SIG-M5 treated with dmso at 0.1 percent for 504 hours (cell line): ENCODE data around the gene TMEM185A.
"Not testable (repeated sequence)": the region's sequence is repeated elsewhere in the genome, so short reads cannot be mapped to it uniquely, and the experiment has no call there.

Source experiments
- DNase-seq: peaks from one replicate; lab custom pipeline; 2025; ENCODE audit not compliant: unreplicated experiment; lab: John Stamatoyannopoulos, UW

TMEM185A gene

GRCh38 chrX:149631234-149632165, at the start of gene TMEM185A:
TMEM185A (minus strand) TSS chrX:149631792; CDS start chrX:149631580, 212 bp downstream.
- peak; percentile 39 for DNase-seq

GRCh38 chrX:149681182-149681581, 49.6 kb upstream of the TMEM185A start:
- DNase-seq: no peak

- not testable (repeated sequence) for DNase-seq
Measured at GRCh38 chrX:149679164-149679678, 47.6 kb upstream of the TMEM185A start.

GRCh38 chrX:149675554-149675953, 44.0 kb upstream of the TMEM185A start:
- not testable (repeated sequence) for DNase-seq

- DNase-seq: not testable (repeated sequence)
Measured at GRCh38 chrX:149675088-149675487, 43.5 kb upstream of the TMEM185A start.

GRCh38 chrX:149660613-149661012, 29.0 kb upstream of the TMEM185A start:
- not testable (repeated sequence) for DNase-seq

- DNase-seq: not testable (repeated sequence)
Measured at GRCh38 chrX:149656260-149656884, 24.8 kb upstream of the TMEM185A start.

- DNase-seq: no peak
Measured at GRCh38 chrX:149652232-149652981, 20.8 kb upstream of the TMEM185A start.

- no peak for DNase-seq
Measured at GRCh38 chrX:149650162-149650561, 18.6 kb upstream of the TMEM185A start.

- DNase-seq: no peak
Measured at GRCh38 chrX:149648932-149649331, 17.3 kb upstream of the TMEM185A start.

- no peak for DNase-seq
Measured at GRCh38 chrX:149647505-149647904, 15.9 kb upstream of the TMEM185A start.

- no peak for DNase-seq
Measured at GRCh38 chrX:149643496-149643895, 11.9 kb upstream of the TMEM185A start.

GRCh38 chrX:149641835-149642234, 10.2 kb upstream of the TMEM185A start:
- DNase-seq: no peak

- DNase-seq: no peak
Measured at GRCh38 chrX:149641432-149641831, 9.8 kb upstream of the TMEM185A start.

GRCh38 chrX:149639568-149639967, 8.0 kb upstream of the TMEM185A start:
- DNase-seq: no peak

GRCh38 chrX:149638860-149639259, 7.3 kb upstream of the TMEM185A start:
- DNase-seq: no peak

- DNase-seq: no peak
Measured at GRCh38 chrX:149633511-149633910, 1.9 kb upstream of the TMEM185A start.

GRCh38 chrX:149630681-149631233, 835 bp downstream of the TMEM185A start:
- no peak for DNase-seq

- no peak for DNase-seq
Measured at GRCh38 chrX:149629730-149630387, 1.7 kb downstream of the TMEM185A start.

- no peak for DNase-seq
Measured at GRCh38 chrX:149628768-149629167, 2.8 kb downstream of the TMEM185A start.
